Nasal cavity respiratory epithelium epithelial cell of viscerocranial mucosa (primary cell): ENCODE data around the gene DEPDC1. TPM values are rescaled to one million over a fixed set of nuclear protein-coding genes. Genes with fewer than 3 reads are reported as not detected.

ENCODE experiments used
- total RNA-seq: library from RNA; depleted of rRNA; stranded (reverse); fragments of >200 nt; gene quantifications from 2 replicates; pipeline ENCODE4 v1.2.3, GENCODE V29; 2014

DEPDC1 gene
- 0.07 and 0.68 TPM in 2 replicates for total RNA-seq

GRCh38 chr1:68496680-68497357 is at the start of gene DEPDC1:
Gene DEPDC1, minus strand, starts transcription at chr1:68497082. Its CDS starts 83 bp downstream, at chr1:68496999.

GRCh38 chr1:68449901-68450300 is 47.0 kb downstream of the DEPDC1 start, which contains the start of gene RPE65:
Gene RPE65, minus strand, starts transcription at chr1:68449954. Its CDS starts 49 bp downstream, at chr1:68449905.

Other genes with a start within 250 kb of the DEPDC1 start
- gene RPE65, start 47.1 kb downstream of the DEPDC1 start, total RNA-seq, result under 0.01 TPM in 1 of 2 replicates, not detected in the other